Stimulated activated CD4-positive, alpha-beta T cell treated with anti-CD3 and anti-CD28 coated beads, TNF-alpha, amount 100 ng/mL, for 4 hours (primary cell): Measurements from ENCODE around the gene ACOT4.
"Not testable (repeated sequence)": the region's sequence is repeated elsewhere in the genome, so short reads cannot be mapped to it uniquely, and the experiment has no call there.

ENCODE experiments used
- DNase-seq, 3 experiments: peaks; one replicate each; pipeline ENCODE4 v3.0.0-alpha.2; 2020; ENCODE audit warnings: low read depth in 3 of 3

ACOT4 gene

DNA sequence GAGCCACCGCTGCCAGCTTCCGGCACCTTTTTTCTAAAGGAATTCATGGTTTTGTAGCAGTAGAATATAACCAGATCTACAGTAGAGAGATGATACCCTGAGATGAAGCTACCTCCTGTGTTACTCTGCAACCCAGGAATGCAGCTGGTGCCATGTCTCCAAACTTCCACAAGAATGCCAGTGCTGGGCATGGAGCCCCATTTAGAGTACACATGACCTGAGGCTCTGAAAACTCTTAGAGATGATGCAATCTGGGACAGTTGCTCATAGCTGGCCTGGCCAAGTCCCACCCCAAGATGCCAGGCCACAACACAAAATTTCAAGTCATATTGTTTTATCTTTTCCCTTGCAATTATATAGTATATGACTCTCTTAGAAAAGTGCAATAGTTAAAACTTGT lies 14.5 kb upstream of the ACOT4 start:
- DNase-seq = not testable (repeated sequence)

DNA sequence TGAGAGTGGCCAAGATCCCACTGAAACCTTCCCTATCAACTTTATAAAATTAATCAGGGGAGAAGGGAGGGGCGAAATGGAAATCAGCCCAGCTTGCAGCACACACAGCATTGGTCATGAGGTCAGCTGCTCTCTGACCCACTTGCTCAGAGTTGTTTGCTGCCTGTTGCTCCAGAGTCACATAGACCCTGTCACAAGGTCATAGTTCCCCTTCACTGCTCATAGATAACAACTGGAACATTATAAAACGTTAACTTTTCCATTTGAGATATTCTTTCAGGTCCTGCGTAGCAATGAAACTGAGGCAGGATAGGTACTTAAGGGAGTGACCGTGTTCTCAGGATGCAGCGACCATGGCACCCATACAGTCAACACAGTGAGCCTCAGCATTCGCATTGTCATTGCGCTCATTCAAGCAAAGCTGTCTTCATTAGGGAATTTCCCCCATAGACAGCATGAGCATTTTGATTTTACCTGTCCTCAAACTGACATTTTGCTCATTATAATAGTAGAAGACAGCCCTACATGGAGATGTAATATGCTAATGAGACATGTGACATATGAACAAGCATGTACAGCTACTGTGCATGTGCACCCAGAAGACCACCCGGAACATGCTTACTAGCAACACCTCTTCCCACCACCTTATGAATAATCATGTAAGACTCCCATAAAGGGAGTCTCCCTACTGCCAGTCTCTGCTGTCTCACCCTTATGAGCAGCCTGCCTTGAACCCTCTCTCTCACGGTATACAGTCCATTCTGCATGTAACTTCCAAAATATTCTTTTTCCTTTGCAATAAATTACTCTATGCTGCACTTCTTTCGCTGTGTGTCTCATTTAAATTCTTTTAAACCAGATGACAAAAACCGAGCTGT lies 9.3 kb upstream of the ACOT4 start:
- not testable (repeated sequence) for DNase-seq

DNA sequence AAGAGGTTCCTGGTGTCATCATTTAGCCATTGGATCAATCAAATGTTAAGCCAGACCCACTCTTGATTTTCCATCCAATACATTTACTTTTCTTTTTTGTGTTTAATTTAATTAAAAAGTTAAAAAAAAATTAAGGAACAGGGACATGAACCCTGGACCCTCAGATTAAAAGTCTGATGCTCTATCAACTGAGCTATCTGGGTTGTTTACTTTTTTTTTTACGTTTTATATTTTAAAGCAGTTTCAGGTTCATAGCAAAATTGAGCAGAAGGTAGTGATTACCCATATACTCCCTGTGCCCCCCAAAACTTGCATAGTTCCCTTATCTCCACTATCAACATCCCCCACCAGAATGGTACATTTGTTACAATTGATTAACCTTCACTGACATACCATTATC lies 3.0 kb upstream of the ACOT4 start:
- no peak for DNase-seq

DNA sequence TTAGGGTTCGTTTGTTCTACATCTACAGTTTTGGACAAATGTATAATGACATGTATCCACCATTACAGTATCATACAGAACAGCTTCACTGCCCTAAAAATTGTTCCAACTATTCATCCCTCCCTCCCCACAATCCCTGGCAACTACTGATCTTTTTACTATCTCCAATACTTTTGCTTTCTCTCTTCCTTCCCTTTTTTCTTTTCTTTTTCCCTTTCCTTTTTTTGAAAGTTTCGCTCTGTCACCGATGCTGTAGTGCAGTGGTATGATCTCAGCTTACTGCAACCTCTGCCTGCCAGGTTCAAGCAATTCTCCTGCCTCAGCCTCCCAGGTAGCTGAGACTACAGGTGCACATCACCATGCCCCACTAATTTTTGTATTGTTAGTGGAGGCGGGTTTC lies 2.6 kb upstream of the ACOT4 start:
- no peak for DNase-seq

DNA sequence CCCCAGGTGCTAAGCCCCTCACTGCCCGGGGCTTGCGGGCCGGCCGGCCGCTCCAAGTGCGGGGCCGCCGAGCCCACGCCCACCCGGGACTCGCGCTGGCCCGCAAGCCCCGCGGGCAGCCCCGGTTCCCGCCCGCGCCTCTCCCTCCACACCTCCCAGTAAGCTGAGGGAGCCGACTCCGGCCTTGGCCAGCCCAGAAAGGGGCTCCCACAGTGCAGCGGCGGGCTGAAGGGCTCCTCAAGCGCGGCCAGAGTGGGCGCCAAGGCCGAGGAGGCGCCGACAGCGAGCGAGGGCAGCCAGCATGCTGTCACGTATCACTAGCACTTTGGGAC lies 1.0 kb upstream of the ACOT4 start:
- DNase-seq = not testable (repeated sequence)

DNA sequence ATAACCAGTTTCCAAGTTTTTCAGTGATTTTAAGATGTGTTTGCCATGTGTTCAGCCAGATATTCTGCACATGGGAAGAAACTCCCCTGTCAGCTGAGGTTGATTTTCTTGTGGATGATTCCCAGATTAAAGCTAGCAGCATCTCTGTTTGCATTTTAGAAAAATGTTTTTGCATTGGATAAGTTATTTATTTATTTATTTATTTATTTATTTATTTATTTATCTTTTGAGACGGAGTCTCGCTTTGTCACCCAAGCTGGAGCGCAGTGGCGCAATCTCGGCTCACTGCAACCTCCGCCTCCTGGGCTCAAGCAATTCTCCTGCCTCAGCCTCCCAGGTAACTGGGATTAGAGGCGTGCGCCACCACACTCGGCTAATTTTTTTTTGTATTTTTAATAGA lies 2.8 kb downstream of the ACOT4 start:
- DNase-seq = no peak

DNA sequence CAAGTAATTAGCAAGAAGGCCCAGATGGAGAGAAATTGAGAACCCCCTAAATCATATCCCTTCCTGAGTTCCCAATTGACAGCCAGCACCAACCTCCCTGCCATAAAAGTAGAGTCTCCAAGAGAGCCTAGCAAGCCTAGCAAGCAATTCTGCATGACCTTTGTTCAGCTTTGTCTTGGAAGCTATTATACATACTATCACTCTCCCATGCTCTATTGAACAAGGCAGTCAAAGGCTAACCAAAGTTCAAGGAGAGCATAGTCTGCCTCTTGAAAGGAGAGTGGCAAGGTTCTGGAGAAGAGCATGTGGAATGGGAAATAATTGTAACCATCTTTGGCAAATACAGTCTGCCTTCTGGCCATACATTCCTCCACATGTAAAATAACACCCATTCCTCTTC lies 7.8 kb downstream of the ACOT4 start:
- DNase-seq = no peak

DNA sequence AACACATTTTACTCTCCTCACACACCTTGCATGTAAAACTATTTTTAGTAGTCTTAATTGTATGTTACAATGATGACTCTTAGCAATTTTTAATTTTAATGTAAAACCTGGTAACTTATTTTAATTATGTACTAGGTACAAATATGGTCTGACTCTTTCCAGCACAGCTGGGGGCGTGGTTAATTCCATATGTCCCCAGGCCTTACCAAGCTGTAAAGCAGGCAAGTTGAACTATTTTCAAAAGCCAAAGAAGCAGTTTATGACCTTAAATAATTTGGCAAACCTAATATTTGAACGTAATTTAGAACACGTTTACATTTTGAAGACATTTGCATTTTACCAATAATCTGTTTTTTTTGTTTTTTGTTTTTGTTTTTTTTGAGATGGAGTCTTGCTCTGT lies 11.3 kb downstream of the ACOT4 start:
- DNase-seq = no peak

DNA sequence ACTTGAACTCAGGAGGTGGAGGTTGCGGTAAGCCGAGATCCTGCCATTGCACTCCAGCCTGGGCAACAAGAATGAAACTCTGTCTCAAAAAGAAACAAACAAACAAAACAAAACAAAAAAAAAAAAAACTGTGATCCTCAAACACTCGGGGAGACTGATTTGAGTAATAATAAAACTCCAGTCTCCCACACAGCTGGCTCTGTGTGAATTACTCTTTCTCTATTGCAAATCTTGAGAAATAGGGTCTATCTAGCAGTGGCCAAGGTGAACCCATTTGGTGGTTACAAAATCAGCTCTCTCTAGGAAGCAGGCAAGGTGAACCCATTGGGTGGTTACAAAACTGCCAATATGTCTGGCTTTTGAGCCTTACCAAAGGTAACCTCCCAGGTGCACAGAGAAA lies 14.6 kb downstream of the ACOT4 start:
- DNase-seq = no peak

DNA sequence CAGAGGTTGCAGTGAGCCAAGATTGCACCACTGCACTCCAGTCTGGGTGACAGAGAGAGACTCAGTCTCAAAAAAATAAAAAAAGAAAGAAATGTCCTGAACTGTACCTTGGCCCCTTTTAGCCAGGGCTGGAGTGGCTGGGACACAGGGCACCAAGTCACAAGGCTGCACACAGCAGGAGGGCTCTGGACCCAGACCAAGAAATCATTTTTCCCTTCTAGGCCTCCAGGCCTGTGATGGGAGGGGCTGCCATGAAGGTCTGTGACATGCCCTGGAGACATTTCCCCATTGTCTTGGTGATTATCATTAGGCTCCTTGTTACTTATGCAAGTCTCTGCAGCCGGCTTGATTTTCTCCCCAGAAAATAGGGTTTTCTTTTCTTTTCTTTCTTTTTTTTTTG lies 15.6 kb downstream of the ACOT4 start:
- no peak for DNase-seq

DNA sequence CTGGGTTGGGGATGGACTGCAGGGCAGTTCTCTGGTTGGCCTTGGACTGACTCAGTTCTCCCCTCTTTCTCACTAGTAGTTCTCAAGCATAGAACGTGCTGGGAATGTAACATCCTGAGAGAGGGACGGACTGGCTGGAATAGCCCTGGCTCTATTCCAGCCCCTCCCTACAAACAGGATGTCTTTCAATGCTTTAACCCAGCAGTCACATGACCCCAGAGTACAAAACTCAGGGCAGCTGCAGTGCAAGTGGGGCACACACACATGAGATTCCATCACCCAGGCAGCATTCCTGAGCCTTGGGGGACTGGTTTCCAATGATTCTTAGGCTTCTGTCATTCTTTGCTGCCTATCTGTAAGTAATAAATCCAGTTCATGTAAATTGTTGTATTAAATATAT lies 19.0 kb downstream of the ACOT4 start:
- no peak for DNase-seq

DNA sequence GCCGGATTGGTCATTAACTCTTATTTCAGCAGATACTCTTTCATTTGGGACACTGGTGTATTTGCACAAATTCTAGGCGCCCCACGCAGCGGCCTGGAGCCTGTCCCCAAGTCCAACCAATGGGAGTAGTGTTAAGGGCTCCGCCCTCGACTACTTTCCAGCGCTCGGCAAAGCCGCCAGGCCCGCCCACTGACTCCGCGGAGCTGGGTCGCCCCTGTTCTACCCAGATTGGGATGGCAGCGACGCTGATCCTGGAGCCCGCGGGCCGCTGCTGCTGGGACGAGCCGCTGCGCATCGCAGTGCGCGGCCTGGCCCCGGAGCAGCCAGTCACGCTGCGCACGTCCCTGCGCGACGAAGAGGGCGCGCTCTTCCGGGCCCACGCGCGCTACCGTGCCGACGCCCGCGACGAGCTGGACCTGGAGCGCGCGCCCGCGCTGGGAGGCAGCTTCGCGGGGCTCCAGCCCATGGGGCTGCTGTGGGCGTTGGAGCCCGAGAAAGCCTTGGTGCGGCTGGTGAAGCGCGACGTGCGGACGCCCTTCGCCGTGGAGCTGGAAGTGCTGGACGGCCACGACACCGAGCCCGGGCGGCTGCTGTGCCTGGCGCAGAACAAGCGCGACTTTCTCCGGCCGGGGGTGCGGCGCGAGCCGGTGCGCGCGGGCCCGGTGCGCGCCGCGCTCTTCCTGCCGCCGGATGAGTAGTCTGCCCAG lies 20.8 kb downstream of the ACOT4 start, which contains the start of gene ACOT6:
Gene ACOT6, plus strand, starts transcription at position 179 of the 707 bp plus-strand sequence. Its CDS starts 55 bp downstream, at position 234.
- peak; percentile 30 to 43 (median 42) for DNase-seq

DNA sequence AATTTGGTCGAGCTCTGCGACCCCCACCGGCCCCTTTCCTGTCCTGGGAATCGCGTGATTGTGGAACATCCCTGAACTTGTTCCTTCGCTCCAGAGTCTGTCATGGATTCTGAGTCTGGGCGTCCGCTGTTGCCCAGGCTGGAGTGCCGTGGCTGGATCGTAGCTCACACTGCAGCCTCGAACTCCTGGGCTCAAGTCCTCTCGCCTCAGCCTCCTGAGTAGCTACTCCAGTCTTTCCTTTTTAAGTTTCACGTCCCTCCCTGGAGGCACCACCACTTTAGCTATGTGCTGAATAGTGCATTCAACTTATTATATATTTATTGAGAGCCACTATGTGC lies 21.3 kb downstream of the ACOT4 start:
- no peak for DNase-seq

DNA sequence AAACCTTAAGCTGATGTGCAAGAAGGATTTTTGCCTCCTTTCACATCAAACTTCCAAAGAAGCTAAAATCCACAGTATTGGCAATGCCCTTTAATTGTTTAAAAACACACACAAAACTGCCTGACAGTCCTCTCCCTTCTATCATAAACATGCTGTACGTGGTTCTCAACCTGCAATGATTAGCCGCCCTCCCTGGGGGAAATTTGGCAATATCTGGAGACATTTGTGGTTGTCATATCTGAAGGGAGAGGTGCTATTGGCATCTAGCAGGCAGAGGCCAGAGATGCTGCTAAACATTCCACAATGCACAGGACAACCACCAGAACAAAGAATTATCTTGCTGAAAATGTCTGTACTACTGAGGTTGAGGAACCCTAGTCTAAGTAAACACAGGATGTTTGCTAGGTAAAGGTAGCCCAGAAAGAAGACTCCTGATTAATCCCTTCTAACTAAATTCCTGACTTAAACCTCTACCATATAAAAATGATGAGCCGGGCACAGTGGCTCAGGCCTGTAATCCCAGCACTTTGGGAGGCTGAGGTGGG lies 21.8 kb downstream of the ACOT4 start:
- DNase-seq = no peak

DNA sequence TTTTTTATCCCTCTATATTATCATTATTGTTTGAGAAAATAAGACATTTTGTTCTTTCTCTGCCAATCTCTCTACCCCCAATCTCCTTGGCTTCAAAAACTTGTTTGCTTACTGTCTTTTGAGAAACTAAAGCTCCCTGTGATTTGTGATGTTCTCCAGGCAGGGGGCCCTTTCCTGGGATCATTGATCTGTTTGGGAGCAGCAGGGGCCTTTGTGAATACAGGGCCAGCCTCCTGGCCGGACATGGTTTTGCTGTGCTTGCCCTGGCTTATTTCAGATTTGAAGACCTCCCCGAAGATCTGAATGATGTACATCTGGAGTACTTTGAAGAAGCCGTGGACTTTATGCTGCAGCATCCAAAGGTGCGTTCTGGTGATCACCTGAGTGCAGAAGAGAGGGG lies 25.2 kb downstream of the ACOT4 start:
- DNase-seq = no peak

DNA sequence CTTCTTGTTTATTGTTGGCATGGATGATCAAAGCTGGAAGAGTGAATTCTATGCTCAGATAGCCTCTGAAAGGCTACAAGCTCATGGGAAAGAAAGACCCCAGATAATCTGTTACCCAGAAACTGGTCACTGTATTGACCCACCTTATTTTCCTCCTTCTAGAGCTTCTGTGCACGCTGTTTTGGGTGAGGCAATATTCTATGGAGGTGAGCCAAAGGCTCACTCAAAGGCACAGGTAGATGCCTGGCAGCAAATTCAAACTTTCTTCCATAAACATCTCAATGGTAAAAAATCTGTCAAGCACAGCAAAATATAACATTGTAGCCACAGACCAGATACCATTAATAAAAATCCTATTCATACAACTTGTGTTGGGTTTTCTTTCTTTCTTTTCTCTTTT lies 27.9 kb downstream of the ACOT4 start:
- DNase-seq = no peak

DNA sequence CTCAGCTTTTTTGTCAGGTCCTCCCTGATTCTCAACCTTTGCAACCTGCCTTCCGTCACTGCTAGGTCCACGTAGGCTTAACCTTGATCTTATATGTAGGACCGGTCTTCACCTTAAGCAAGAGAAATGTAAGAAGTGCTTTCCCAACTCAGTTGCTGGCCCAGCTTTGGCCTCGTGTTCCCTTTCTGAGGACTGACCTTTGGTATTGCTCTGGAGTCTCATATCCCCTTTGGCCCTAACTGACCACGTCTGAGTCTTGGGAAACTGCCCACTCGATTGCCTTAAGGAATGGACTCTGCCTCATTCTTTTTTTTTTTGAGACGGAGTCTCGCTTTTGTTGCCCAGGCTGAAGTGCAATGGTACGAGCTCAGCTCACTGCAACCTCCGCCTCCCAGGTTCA lies 28.6 kb downstream of the ACOT4 start:
- no peak for DNase-seq

DNA sequence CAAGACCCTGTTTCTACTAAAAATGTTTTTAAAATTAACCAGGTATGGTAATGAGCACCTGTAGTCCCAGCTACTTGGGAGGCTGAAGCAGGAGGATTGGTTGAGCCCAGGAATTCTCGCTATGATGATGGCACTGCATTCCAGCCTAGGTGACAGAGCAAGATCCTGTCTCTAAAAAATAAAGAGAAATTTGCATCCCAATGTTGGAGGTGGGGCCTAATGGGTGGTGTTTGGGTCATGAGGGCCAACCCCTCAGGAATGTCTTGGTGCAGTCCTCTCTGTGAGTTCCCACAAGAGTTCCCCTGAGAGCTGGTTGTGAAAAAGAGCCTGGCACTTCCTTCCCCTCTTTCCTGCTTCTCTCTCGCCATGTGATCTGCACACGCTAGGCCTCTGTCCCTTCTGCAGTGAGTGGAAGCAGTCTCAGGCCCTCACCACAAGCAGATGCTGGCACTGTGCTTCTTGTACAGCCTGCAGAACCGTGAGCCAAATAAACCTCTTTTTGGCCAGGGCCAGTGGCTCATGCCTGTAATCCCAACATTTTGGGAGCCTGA lies 31.9 kb downstream of the ACOT4 start:
- DNase-seq = no peak

DNA sequence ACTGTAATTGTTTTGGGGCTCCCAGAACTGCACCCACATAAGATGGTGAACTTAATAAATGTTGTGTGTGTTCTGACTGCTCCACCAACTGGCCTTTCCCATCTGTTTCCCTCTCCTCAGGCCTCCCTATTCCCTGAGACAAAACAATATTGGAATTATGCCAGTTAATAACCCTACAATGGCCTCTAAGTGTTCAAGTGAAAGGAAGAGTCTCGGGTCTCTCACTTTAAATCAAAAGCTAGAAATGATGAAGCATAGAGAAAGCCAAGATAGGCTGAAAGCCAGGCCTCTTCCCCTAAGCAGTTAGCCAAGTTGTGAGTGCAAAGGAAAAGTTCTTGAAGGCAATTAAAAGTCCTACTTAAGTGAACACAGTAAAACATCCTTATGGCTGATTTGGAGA lies 34.0 kb downstream of the ACOT4 start:
- no peak for DNase-seq

DNA sequence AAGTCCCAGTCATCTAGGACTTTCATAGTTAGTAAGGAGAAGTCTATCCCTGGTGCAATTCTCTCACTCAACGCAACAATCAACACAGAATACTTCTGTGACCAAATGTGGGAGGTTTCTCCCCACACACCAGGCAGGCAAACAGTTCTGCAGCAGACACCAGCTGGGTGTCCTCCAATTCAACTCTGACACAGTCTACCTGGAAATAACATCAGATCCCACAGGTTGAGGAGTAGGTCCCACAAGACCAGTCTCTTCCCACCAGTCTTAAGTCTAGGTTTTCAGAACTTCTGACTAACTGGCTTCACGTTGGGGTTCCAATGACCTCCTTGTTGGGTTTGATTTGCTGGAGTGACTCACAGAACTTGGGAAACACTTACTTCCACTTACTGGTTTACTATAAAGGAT lies 35.5 kb downstream of the ACOT4 start:
- DNase-seq = no peak

DNA sequence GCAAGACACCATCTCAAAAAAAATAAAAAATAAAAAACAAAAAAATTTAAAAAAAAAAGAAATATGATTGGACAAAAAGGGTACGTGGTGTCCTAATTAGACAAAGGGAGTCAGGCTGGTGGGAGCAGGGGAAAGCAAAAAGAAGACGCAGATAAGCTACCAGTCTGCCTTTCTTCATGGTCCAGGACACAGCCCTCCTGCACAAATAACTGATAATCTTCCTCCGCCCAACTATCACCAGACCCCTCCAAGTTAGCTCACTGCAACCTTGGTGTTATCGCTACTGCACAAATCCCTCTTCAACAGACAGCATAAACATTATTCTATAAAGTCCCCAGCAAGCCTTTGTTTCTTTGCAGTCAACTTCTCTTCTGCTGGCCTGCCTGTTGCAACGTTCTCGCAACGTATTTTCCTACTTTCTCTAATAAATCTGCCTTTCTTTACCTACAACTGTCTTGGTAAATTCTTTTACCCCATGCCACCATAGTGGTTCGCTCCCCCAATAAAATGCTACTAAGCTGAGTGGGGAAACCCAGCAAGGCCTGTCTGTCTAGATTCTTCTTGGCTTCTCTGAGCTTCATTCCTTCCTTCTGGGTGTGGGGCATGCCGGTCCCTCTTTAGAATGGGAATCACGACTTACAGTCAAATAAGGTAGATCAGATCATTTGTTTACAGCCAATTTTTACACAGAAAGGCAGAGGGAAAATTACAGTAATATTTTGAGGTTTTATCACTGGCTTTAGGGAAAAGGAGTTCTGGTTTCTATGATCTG lies 38.5 kb downstream of the ACOT4 start:
- DNase-seq = no peak
